ENCODE results near the gene EIF5AL1.

GRCh38 chr10:79479283-79479909 lies 32.9 kb upstream of the EIF5AL1 start:
- TF ChIP-seq, protein P1, sequence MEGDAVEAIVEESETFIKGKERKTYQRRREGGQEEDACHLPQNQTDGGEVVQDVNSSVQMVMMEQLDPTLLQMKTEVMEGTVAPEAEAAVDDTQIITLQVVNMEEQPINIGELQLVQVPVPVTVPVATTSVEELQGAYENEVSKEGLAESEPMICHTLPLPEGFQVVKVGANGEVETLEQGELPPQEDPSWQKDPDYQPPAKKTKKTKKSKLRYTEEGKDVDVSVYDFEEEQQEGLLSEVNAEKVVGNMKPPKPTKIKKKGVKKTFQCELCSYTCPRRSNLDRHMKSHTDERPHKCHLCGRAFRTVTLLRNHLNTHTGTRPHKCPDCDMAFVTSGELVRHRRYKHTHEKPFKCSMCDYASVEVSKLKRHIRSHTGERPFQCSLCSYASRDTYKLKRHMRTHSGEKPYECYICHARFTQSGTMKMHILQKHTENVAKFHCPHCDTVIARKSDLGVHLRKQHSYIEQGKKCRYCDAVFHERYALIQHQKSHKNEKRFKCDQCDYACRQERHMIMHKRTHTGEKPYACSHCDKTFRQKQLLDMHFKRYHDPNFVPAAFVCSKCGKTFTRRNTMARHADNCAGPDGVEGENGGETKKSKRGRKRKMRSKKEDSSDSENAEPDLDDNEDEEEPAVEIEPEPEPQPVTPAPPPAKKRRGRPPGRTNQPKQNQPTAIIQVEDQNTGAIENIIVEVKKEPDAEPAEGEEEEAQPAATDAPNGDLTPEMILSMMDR (IDR thresholded peaks at IDR 0.05; ENCODE audit: poor library complexity, severe bottlenecking), result no peak
- TF ChIP-seq REST (IDR thresholded peaks at IDR 0.05; ENCODE audit: borderline replicate concordance) (no peak), SMC3 (conservative IDR thresholded peaks at IDR 0.05; ENCODE audit: poor library complexity) (no peak), RAD21 (conservative IDR thresholded peaks at IDR 0.05) (no peak), POLR2AphosphoS5 (IDR thresholded peaks at IDR 0.05) (no peak)

Data from neural cell (in vitro differentiated cells).